GM10248 (cell line): Measurements from ENCODE around the gene SMG5.
"Not testable (repeated sequence)": the region's sequence is repeated elsewhere in the genome, so short reads cannot be mapped to it uniquely, and the experiment has no call there.

ENCODE experiments used
- CTCF ChIA-PET: fragments of 300-600 bp; sonication (Branson Sonifier 250); formaldehyde crosslinking; extraction: SDS; loops from one replicate; lab custom pipeline; 2021; ENCODE audit warnings: antibody characterized with exemption; lab: Yijun Ruan, JAX
- POLR2A ChIA-PET: fragments of 350-650 bp; sonication (Branson Sonifier 250); formaldehyde crosslinking; extraction: SDS; loops from one replicate; lab custom pipeline; 2020; ENCODE audit warnings: antibody characterized with exemption; lab: Yijun Ruan, JAX
- DNase-seq: peaks from one replicate; pipeline ENCODE4 v3.0.0; 2012; ENCODE audit errors: extremely low spot score
- CTCF ChIP-seq: IDR thresholded peaks from 2 replicates; pipeline ENCODE4 v1.5.1; 2012; ENCODE audit warnings: mild to moderate bottlenecking, low read depth; ENCODE audit errors: extremely low read depth, missing control alignments, control extremely low read depth

Gene SMG5

DNA sequence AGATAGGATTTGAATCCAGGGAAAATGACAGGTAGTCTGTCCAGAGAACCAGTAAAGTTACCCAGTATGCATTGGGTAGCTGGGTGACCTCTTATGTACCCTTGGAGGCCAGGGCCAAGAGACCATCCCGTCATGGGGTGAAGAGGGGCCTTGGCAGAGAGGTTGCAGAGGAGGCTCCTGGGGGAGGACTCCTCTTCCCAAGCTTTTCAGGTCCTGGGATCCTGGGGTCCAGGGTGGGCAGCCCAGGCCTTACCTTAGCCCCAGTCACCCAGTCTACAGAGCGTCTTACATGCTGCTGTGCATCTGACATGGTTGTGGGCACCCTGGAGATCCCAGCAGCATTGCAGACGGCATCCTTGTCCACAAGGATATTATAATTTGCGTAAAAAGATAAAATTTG lies 55.8 kb downstream of the SMG5 start:
- DNase-seq, result peak; percentile 28
- TF ChIP-seq CTCF, result no peak
- ChIA-PET CTCF (interaction anchor here (0.9 to 14.6 kb wide), 16 partner anchors 8 to 135 kb away, joined by 3 to 306 read pairs (median 12); partner anchors contain the start of genes PAQR6, PMF1, SEMA4A and SMG5), POLR2A (interaction anchor here (0.6 kb wide), 1 partner anchor 44 kb away, joined by 7 read pairs; no protein-coding TSS in a partner anchor)

DNA sequence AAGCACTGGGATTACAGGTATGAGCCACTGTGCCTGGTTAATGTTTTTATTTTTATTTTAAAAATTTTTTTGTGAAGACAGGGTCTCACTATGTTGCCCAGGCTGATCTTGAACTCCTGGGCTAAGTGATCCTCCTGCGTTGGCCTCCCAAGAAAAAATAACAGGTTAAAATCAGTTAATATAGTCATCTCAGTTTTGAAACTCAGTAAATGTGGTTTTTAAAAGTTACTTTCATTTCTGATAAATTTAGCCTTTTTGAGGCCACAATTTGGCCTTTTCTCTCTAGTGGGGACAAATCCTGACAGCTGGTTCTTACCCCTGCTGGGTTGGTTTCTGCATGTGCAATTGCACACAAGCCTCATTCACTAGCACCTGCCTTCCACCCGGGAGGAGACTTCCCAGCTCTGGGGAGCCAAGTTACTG lies 56.5 kb downstream of the SMG5 start:
- ChIA-PET POLR2A (interaction anchor here (0.6 to 1.5 kb wide), 4 partner anchors 9 to 71 kb away, joined by 3 to 9 read pairs (median 6); partner anchors contain the start of gene PMF1), CTCF (interaction anchor here (0.7 to 14.6 kb wide), 26 partner anchors 9 to 160 kb away, joined by 3 to 306 read pairs (median 8); partner anchors contain the start of genes PAQR6, PMF1, SEMA4A and SLC25A44)
- TF ChIP-seq CTCF, result no peak
- peak; percentile 75 for DNase-seq

DNA sequence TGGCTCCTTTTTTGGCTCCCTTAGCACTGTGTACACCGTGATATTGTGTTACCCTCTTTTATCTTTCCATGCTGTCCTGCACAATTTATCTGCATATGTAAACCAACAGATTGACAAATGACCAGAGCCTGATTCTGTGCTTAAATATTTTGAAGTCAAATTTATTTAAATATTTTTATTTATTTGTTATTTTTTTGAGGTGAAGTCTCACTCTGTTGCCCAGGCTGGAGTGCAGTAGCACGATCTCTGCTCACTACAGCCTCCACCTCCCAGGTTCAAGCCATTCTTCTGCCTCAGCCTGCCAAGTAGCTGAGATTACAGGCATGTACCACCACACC lies 57.0 kb downstream of the SMG5 start:
- no peak for DNase-seq
- POLR2A ChIA-PET, result interaction anchor here (0.6 to 1.5 kb wide), 6 partner anchors 8 to 915 kb away, joined by 3 to 9 read pairs (median 5); partner anchors contain the start of gene PMF1
- CTCF ChIA-PET, result interaction anchor here (0.6 to 14.6 kb wide), 52 partner anchors 8 to 395 kb away, joined by 3 to 306 read pairs (median 5); partner anchors contain the start of genes ARHGEF2, BGLAP, PAQR6 and PMF1
- TF ChIP-seq CTCF, result no peak

DNA sequence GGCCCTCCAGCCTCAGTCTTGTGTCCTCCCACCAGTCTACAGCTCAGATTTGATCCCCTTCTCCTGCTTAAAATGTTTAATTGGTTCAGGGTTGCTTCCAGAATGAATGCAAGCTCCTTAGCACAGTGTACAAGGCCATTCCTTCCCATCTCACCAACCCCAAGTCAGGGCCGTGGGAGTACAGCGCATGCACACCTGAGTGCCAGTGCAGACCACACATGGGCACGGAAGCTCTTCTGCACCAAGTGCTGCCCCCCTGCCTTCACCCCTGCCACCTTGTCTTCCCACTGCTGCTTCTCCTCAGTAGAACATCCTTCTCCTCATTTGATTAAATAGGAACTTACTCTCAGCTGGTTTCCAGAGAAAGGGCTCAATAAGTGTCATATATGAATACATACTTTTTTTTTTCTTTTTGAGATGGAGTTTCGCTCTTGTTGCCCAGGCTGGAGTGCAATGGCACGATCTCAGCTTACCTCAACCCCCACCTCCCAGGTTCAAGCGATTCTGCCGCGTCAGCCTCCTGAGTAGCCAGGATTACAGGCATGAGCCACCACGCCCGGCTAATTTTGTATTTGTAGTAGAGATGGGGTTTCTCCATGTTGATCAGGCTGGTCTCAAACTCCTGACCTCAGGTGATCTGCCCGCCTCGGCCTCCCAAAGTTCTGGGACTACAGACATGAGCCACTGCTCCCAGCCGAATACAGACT lies 60.5 kb downstream of the SMG5 start:
- no peak for DNase-seq
- CTCF ChIA-PET, result interaction anchor here (1.0 to 14.6 kb wide), 4 partner anchors 9 to 91 kb away, joined by 3 to 306 read pairs (median 7); partner anchors contain the start of genes PMF1 and SEMA4A
- POLR2A ChIA-PET, result no interaction called here
- TF ChIP-seq CTCF, result no peak

GRCh38 chr1:156220226-156220625 lies 62.4 kb downstream of the SMG5 start:
- ChIA-PET POLR2A (no interaction called here), CTCF (interaction anchor here (1.1 to 14.6 kb wide), 4 partner anchors 21 to 123 kb away, joined by 3 to 306 read pairs (median 3); partner anchors contain the start of gene SEMA4A)
- no peak for DNase-seq
- TF ChIP-seq CTCF, result no peak

GRCh38 chr1:156217871-156218270 lies 64.8 kb downstream of the SMG5 start:
- ChIA-PET POLR2A (interaction anchor here (0.6 to 0.8 kb wide), 3 partner anchors 8 to 385 kb away, joined by 3 to 6 read pairs (median 5); no protein-coding TSS in a partner anchor), CTCF (interaction anchor here (0.6 to 14.6 kb wide), 9 partner anchors 9 to 125 kb away, joined by 3 to 306 read pairs (median 4); partner anchors contain the start of gene SEMA4A)
- DNase-seq, result peak; percentile 36
- TF ChIP-seq CTCF, result no peak

GRCh38 chr1:156216361-156217086 lies 66.1 kb downstream of the SMG5 start:
- DNase-seq, POLR2A ChIA-PET: not testable (repeated sequence)
- CTCF ChIA-PET, result interaction anchor here (4.8 kb wide), 1 partner anchor 9 kb away, joined by 63 read pairs; no protein-coding TSS in a partner anchor
